IPS DF 4.7 (cell line): ENCODE results near the gene C19orf12.
"Not testable (repeated sequence)": the region's sequence is repeated elsewhere in the genome, so short reads cannot be mapped to it uniquely, and the experiment has no call there.

Experiments
- DNase-seq: peaks from one replicate; pipeline ENCODE4 v3.0.0-alpha.2; 2013; ENCODE audit warnings: low spot score; ENCODE audit errors: extremely low read depth

Gene C19orf12

GRCh38 chr19:29677001-29677817, 37.9 kb downstream of the C19orf12 start:
- DNase-seq = no peak

- DNase-seq = no peak
These were observed 38.5 kb downstream of the C19orf12 start for GRCh38 chr19:29676586-29676985.

- no peak for DNase-seq
These were observed 39.3 kb downstream of the C19orf12 start for GRCh38 chr19:29675650-29676186.

- no peak for DNase-seq
These were observed 39.9 kb downstream of the C19orf12 start for GRCh38 chr19:29675120-29675649.

DNA sequence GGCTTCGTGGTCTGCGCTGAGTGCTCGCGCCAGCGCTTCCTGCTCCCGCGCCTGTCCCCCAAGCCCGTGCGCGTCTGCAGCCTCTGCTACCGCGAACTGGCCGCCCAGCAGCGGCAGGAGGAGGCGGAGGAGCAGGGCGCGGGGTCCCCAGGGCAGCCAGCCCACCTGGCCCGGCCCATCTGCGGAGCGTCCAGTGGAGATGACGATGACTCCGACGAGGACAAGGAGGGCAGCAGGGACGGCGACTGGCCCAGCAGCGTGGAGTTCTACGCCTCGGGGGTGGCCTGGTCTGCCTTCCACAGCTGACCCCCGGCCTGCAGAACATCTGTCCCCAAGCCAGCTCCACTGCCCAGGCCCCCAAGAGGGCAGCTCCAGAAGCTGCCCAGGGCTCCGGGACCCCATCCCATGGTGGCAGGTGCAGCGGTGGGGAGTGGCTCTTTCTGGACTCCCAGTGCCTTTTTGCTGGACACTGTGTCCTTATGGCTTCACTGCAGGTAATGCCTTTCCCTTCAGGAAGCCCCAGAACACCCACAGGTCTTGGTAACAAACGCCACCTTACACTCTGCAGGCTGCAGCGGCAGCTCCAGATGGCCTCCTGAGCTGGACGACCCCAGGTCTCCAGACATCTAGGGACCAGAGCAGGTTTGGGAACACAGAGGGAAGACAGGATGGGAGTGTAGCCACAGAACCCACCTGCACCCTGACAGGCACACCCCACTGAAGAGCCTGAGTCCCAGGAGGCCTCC, 40.5 kb downstream of the C19orf12 start:
- no peak for DNase-seq

- no peak for DNase-seq
These were observed 41.4 kb downstream of the C19orf12 start for GRCh38 chr19:29673451-29674371.

DNA sequence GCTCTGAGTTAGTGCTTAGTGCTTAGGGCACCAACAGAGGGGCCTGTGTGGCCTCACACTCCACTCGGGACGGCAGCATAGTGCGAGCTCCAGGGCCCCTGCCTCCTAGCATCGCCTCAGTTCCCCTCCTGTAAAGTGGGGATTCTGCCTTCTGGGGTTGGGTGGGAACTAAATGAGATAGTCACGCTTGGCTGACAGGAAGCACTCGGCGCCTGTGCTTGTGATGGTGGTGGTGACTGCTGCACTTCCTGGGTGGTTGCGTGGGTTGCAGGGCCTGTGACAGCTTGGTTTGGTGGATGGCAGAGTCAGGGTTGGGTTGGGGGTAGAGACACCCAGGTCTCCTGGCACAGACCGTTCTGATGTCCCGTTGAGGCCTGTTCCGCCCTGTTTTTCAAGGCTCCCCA, 42.1 kb downstream of the C19orf12 start:
- no peak for DNase-seq

GRCh38 chr19:29672319-29672932, 42.6 kb downstream of the C19orf12 start:
- no peak for DNase-seq

DNA sequence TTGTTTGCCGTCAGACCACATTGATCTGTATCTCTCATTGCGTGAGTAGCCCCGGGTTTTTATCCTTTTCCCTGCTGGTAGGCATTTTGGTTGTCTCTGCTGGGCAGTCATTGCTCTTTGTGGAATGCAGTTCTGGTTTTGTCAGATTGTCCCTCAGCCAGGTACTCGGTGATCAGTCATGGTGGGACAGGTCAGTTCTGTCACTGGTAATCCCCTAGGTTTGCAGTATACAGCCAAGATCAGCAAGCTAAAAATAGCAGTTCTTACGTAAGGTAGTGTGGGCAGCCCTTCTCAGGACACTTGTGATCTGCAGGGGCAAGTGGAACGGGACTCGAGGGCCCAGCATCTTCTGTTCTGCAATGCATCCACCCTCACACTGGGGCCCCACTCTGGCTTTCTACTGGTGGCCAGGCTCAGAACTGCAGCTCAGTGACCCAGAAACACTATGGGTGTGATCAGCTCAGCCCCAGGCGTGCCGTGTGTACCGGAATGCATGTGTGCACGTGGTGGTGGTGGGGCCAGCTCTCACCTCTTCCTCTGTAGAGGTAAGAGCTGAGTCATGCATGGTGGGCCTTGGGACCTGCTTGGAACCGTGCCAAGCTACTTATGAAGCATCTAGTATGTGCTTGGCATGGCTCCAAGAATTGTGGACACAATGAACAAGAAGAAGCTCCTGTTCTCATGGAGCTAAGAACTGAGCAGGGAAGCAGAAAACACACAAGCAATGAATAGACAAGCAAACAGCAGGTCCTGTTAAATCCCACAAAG, 43.5 kb downstream of the C19orf12 start:
- DNase-seq = no peak

- DNase-seq = not testable (repeated sequence)
These were observed 44.1 kb downstream of the C19orf12 start for GRCh38 chr19:29671026-29671392.

DNA sequence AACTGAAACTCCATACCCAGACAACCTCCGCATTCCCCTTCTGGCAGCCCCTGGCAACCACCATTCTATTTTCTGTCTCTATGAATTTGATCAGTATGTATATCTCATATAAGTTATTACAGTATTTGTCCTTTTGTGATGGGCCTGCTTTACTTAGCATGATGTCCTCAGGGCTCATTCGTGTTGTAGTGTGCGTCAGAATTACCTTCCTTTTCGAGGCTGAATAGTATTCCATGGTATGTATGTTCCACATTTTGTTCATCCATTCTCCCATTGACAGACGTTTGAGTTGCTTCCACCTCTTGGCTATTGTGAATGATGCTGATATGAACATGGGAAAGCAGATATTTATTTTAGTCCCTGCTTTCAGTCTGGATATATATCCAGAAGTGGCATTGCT, 44.8 kb downstream of the C19orf12 start:
- DNase-seq = no peak

- no peak for DNase-seq
These were observed 46.1 kb downstream of the C19orf12 start for GRCh38 chr19:29668746-29669609.

GRCh38 chr19:29667901-29668341, 47.1 kb downstream of the C19orf12 start:
- DNase-seq = no peak

- DNase-seq = no peak
These were observed 47.7 kb downstream of the C19orf12 start for GRCh38 chr19:29667387-29667783.

- DNase-seq = no peak
These were observed 48.3 kb downstream of the C19orf12 start for GRCh38 chr19:29666578-29667386.

GRCh38 chr19:29665826-29666577, 49.1 kb downstream of the C19orf12 start:
- no peak for DNase-seq

- DNase-seq = no peak
These were observed 49.7 kb downstream of the C19orf12 start, which contains the start of gene PLEKHF1 for GRCh38 chr19:29665215-29665825. PLEKHF1 (plus strand) TSS chr19:29665461; CDS start chr19:29673840, 8,379 bp downstream.
